GM19035 (cell line): Measurements from ENCODE around the gene SMPX.

Source experiments
- ATAC-seq: cut with Tn5 transposase; IDR thresholded peaks from one replicate; pipeline ENCODE4 v1.9.1; 2021; ENCODE audit not compliant: unreplicated experiment

The SMPX gene

GRCh38 chrX:21715337-21715736, 42.6 kb downstream of the SMPX start:
- no peak for ATAC-seq

GRCh38 chrX:21711848-21712197, 46.1 kb downstream of the SMPX start:
- no peak for ATAC-seq

- no peak for ATAC-seq
Measured at GRCh38 chrX:21711129-21711847, 46.6 kb downstream of the SMPX start.

GRCh38 chrX:21708116-21708515, 49.8 kb downstream of the SMPX start:
- ATAC-seq: no peak

- ATAC-seq: no peak
Measured at GRCh38 chrX:21705225-21705624, 52.7 kb downstream of the SMPX start.

GRCh38 chrX:21702725-21703124, 55.2 kb downstream of the SMPX start:
- ATAC-seq: no peak

- no peak for ATAC-seq
Measured at GRCh38 chrX:21700967-21701366, 56.9 kb downstream of the SMPX start.

GRCh38 chrX:21700275-21700674, 57.6 kb downstream of the SMPX start:
- no peak for ATAC-seq

- ATAC-seq: no peak
Measured at GRCh38 chrX:21699136-21699535, 58.8 kb downstream of the SMPX start.

GRCh38 chrX:21698272-21698671, 59.6 kb downstream of the SMPX start:
- ATAC-seq: no peak

GRCh38 chrX:21691512-21692018, 66.4 kb downstream of the SMPX start:
- no peak for ATAC-seq

- ATAC-seq: no peak
Measured at GRCh38 chrX:21683941-21684340, 74.0 kb downstream of the SMPX start.

GRCh38 chrX:21678048-21678612, 79.8 kb downstream of the SMPX start:
- ATAC-seq: no peak

- no peak for ATAC-seq
Measured at GRCh38 chrX:21675931-21676330, 82.0 kb downstream of the SMPX start.

GRCh38 chrX:21674430-21675186, 83.3 kb downstream of the SMPX start:
- no peak for ATAC-seq

- ATAC-seq: no peak
Measured at GRCh38 chrX:21666679-21667078, 91.2 kb downstream of the SMPX start.

- no peak for ATAC-seq
Measured at GRCh38 chrX:21666252-21666651, 91.7 kb downstream of the SMPX start.

- ATAC-seq: no peak
Measured at GRCh38 chrX:21662761-21663160, 95.2 kb downstream of the SMPX start.

- no peak for ATAC-seq
Measured at GRCh38 chrX:21661316-21661715, 96.6 kb downstream of the SMPX start.

GRCh38 chrX:21660156-21660555, 97.8 kb downstream of the SMPX start:
- ATAC-seq: no peak

- ATAC-seq: no peak
Measured at GRCh38 chrX:21659320-21659719, 98.6 kb downstream of the SMPX start.

GRCh38 chrX:21658746-21659145, 99.2 kb downstream of the SMPX start:
- ATAC-seq: no peak
